Left hindlimb (tissue), 1 donor: ENCODE measurements around the gene INVS.

Experiments
- DNase-seq: peaks from one replicate; pipeline ENCODE4 v3.0.0-alpha.2; 2018

The INVS gene

DNA sequence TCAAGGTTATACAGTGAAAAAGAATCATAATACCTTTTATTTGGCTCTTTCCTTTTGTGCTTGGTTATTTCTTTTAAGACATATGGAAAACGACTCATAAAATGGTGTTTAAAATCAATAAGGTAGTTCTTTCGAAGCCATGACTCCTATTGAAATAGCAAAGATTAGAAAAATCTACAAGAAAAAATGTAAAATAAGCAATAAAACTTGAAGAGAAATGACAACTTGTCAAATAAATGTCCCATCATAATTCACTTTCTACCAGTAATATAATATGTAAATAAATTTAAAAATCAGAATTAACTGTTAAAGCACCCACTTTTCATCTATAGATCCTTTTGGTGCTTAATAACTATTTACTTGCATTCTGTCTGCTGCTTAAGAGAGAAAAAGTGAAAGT is 241.2 kb downstream of the INVS start:
- no peak for DNase-seq

DNA sequence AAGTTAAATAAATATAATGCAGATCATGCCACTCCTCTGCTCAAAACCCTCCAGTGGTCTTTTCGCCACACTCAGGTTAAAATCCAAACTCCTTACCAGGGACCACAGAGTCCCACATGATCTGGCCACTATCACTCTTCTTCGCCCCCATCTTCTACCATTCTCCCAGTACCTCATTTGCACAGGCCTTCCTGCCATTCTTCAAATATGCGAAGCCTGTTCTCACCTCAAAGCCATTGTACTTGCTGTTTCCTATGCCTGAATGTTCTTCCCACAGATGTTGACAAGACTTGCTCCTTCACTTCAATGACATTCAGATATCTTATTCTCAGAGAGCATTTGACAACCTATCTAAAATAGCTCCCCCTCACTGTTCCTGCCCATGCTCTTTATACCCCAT is 242.8 kb downstream of the INVS start:
- no peak for DNase-seq

DNA sequence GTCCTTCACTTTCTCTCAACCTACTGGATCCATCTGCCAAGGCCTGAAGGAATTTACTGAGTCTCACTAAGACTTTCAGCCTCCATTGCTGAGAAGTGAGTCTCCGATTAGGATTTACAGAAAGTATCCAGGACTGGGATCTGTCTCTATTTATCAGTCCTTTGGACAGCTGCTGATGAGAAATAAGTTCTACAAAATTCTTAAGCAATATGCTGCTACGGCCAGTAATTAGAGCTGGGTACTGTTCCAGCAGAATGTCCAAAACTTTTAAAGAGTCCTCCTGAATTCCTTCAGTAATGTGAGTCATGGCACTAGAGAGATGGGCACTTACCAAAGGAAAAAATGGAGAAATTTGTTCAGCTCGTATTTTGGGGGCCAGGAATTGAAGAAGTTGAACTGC is 247.8 kb downstream of the INVS start:
- DNase-seq, result no peak

DNA sequence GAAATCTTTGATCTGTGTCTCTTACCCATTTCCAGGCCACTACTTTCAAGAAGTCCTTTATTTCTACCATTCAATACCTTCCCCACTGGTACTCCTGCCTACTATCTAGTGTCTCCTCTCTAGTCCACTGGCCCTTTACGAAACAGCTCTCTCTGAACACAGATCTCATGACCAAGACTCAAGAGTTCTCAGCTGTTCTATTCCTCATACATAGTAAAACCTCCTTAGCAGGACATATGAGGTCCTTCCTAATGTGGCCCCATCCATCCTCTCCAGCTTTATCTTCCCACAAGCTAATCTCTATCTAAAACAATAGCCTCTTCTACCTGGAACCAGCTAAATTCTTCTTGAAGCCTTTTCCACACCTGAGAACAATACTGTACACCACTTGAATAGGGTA is 251.1 kb downstream of the INVS start:
- no peak for DNase-seq
